HEK293 (cell line): ENCODE data around the gene CCNG1.

Experiments
- CTCF ChIA-PET: fragments of 350-600 bp; formaldehyde crosslinking; extraction: SDS; loops from one replicate; lab custom pipeline; 2021; ENCODE audit warnings: antibody characterized with exemption; lab: Yijun Ruan, JAX
- POLR2A ChIA-PET: fragments of 300-600 bp; formaldehyde crosslinking; extraction: SDS; loops from one replicate; lab custom pipeline; 2020; ENCODE audit warnings: antibody characterized with exemption, inconsistent platforms; lab: Yijun Ruan, JAX
- H3K27ac ChIP-seq: fragments of 200-500 bp; sonication (Bioruptor generic); 2 replicates; pipeline ENCODE4 v1.5.1; 2014; ENCODE audit warnings: low read depth, low read length, control low read depth, inconsistent platforms; ENCODE audit errors: extremely low read depth
- H3K36me3 ChIP-seq, 2 experiments: fragments of 200-500 bp in 1 of 2; sonication (Bioruptor generic) in 1 of 2; 1 replicate in 1 of 2; 2 replicates in 1 of 2; pipeline ENCODE4 v1.5.1; 2014 to 2017; ENCODE audit warnings: inconsistent platforms in 2 of 2, low read length in 2 of 2; ENCODE audit not compliant: control insufficient read depth in 2 of 2, insufficient read depth in 1 of 2
- H3K4me1 ChIP-seq: fragments of 200-500 bp; sonication (Bioruptor generic); 2 replicates; pipeline ENCODE4 v1.5.1; 2014; ENCODE audit warnings: mild to moderate bottlenecking, low read length, inconsistent platforms; ENCODE audit not compliant: control insufficient read depth, insufficient read depth
- H3K4me3 ChIP-seq: 2 replicates; pipeline ENCODE4 v1.5.1; 2011; ENCODE audit warnings: low read depth, mild to moderate bottlenecking, control low read depth, low read length, moderate library complexity
- H3K9me3 ChIP-seq: fragments of 200-500 bp; sonication (Bioruptor generic); 2 replicates; pipeline ENCODE4 v1.5.1; 2014; ENCODE audit warnings: low read depth, low read length, inconsistent platforms; ENCODE audit not compliant: control insufficient read depth, insufficient read depth
- GLI2 ChIP-seq: fragments of 450-650 bp; formaldehyde crosslinking; IDR thresholded peaks from 2 replicates; pipeline ENCODE4; 2017; ENCODE audit warnings: missing biosample characterization, missing genetic modification characterization, low read depth, borderline replicate concordance
- KLF8 ChIP-seq: fragments of 450-650 bp; formaldehyde crosslinking; IDR thresholded peaks from 2 replicates; pipeline ENCODE4 v1.5.1; 2016; ENCODE audit warnings: missing biosample characterization, missing genetic modification characterization
- REPIN1 ChIP-seq: fragments of 450-650 bp; formaldehyde crosslinking; IDR thresholded peaks from 2 replicates; pipeline ENCODE4 v1.5.1; 2017; ENCODE audit warnings: missing biosample characterization, missing genetic modification characterization, low read depth
- SCRT1 ChIP-seq: fragments of 450-650 bp; formaldehyde crosslinking; IDR thresholded peaks from 2 replicates; pipeline ENCODE4 v1.5.1; 2016; ENCODE audit warnings: missing biosample characterization, missing genetic modification characterization, borderline replicate concordance
- TRIM28 ChIP-seq: IDR thresholded peaks from 2 replicates; pipeline ENCODE4 v1.6.1; 2011; ENCODE audit warnings: low read length, control low read depth, borderline replicate concordance
- ZFP37 ChIP-seq: fragments of 450-650 bp; formaldehyde crosslinking; IDR thresholded peaks from 2 replicates; pipeline ENCODE4 v1.5.1; 2016; ENCODE audit warnings: missing biosample characterization, missing genetic modification characterization
- ZNF10 ChIP-seq: fragments of 450-650 bp; formaldehyde crosslinking; IDR thresholded peaks from 2 replicates; pipeline ENCODE4 v1.5.1; 2017; ENCODE audit warnings: missing biosample characterization, missing genetic modification characterization
- ZNF248 ChIP-seq: fragments of 450-650 bp; formaldehyde crosslinking; IDR thresholded peaks from 2 replicates; pipeline ENCODE4 v1.5.1; 2017; ENCODE audit warnings: missing biosample characterization, missing genetic modification characterization
- ZNF26 ChIP-seq: fragments of 450-650 bp; formaldehyde crosslinking; IDR thresholded peaks from 2 replicates; pipeline ENCODE4 v1.5.1; 2016; ENCODE audit warnings: missing biosample characterization, missing genetic modification characterization
- ZNF433 ChIP-seq: fragments of 450-650 bp; formaldehyde crosslinking; IDR thresholded peaks from 2 replicates; pipeline ENCODE4 v1.5.1; 2016; ENCODE audit warnings: missing biosample characterization, missing genetic modification characterization, low read depth
- ZNF48 ChIP-seq: fragments of 450-650 bp; formaldehyde crosslinking; IDR thresholded peaks from 2 replicates; pipeline ENCODE4 v1.5.1; 2016; ENCODE audit warnings: missing biosample characterization, missing genetic modification characterization
- ZNF530 ChIP-seq: fragments of 450-650 bp; formaldehyde crosslinking; IDR thresholded peaks from 2 replicates; pipeline ENCODE4 v1.5.1; 2016; ENCODE audit warnings: low read depth, missing biosample characterization, missing genetic modification characterization
- TF ChIP-seq, protein P1 (sequence below): fragments of 450-650 bp; formaldehyde crosslinking; IDR thresholded peaks from 2 replicates; pipeline ENCODE4 v1.5.1; 2016; ENCODE audit warnings: missing biosample characterization, missing genetic modification characterization
- TF ChIP-seq, protein P2 (sequence below): fragments of 450-650 bp; formaldehyde crosslinking; IDR thresholded peaks from 2 replicates; pipeline ENCODE4 v1.5.1; 2016; ENCODE audit warnings: missing biosample characterization, missing genetic modification characterization
- TF ChIP-seq, protein P3 (sequence below): fragments of 450-650 bp; formaldehyde crosslinking; IDR thresholded peaks from 2 replicates; pipeline ENCODE4 v1.5.1; 2016; ENCODE audit warnings: missing biosample characterization, missing genetic modification characterization

Gene CCNG1

GRCh38 chr5:163456029-163456589 lies 18.7 kb downstream of the CCNG1 start:
- TF ChIP-seq ZFP37 (tag by site-specific recombination) (no peak), ZNF26 (tag by site-specific recombination) (no peak), SCRT1 (no peak), ZNF48 (tag by site-specific recombination) (no peak), TRIM28 (no peak), ZNF248 (tag by site-specific recombination) (no peak)
- TF ChIP-seq, protein P1, sequence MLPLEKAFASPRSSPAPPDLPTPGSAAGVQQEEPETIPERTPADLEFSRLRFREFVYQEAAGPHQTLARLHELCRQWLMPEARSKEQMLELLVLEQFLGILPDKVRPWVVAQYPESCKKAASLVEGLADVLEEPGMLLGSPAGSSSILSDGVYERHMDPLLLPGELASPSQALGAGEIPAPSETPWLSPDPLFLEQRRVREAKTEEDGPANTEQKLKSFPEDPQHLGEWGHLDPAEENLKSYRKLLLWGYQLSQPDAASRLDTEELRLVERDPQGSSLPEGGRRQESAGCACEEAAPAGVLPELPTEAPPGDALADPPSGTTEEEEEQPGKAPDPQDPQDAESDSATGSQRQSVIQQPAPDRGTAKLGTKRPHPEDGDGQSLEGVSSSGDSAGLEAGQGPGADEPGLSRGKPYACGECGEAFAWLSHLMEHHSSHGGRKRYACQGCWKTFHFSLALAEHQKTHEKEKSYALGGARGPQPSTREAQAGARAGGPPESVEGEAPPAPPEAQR = no peak
- TF ChIP-seq, protein P2, sequence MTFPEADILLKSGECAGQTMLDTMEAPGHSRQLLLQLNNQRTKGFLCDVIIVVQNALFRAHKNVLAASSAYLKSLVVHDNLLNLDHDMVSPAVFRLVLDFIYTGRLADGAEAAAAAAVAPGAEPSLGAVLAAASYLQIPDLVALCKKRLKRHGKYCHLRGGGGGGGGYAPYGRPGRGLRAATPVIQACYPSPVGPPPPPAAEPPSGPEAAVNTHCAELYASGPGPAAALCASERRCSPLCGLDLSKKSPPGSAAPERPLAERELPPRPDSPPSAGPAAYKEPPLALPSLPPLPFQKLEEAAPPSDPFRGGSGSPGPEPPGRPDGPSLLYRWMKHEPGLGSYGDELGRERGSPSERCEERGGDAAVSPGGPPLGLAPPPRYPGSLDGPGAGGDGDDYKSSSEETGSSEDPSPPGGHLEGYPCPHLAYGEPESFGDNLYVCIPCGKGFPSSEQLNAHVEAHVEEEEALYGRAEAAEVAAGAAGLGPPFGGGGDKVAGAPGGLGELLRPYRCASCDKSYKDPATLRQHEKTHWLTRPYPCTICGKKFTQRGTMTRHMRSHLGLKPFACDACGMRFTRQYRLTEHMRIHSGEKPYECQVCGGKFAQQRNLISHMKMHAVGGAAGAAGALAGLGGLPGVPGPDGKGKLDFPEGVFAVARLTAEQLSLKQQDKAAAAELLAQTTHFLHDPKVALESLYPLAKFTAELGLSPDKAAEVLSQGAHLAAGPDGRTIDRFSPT (tag by site-specific recombination) = no peak
- TF ChIP-seq, protein P3, sequence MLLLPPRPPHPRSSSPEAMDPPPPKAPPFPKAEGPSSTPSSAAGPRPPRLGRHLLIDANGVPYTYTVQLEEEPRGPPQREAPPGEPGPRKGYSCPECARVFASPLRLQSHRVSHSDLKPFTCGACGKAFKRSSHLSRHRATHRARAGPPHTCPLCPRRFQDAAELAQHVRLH (tag by site-specific recombination) = no peak
- ChIA-PET POLR2A (no interaction called here), CTCF (interaction anchor here (0.5 kb wide), 1 partner anchor 9 kb away, joined by 6 read pairs; no protein-coding TSS in a partner anchor)
- Histone ChIP-seq H3K4me3 (no peak overlapping the region), H3K9me3 (no peaks in the 10 kb centered on the region), H3K27ac (no peak overlapping the region), H3K36me3 (peaks cover 42 to 48% of the 10 kb centered on the region in 2 experiments), H3K4me1 (peaks cover 7% of the 10 kb centered on the region)

- TF ChIP-seq ZNF530 (tag by site-specific recombination) (no peak), ZNF248 (tag by site-specific recombination) (no peak), REPIN1 (tag by site-specific recombination) (no peak), ZNF433 (no peak), GLI2 (no peak)
- ChIA-PET POLR2A (interaction anchor here (5.4 kb wide), 1 partner anchor 16 kb away, joined by 166 read pairs; the partner anchor contains the start of gene CCNG1), CTCF (no interaction called here)
- peaks cover 37 to 41% of the 10 kb centered on the region in 2 experiments for H3K36me3 ChIP-seq
- no peak overlapping the region for H3K27ac ChIP-seq
- H3K4me1 ChIP-seq = peaks cover 7% of the 10 kb centered on the region
- H3K4me3 ChIP-seq = no peak overlapping the region
- no peaks in the 10 kb centered on the region for H3K9me3 ChIP-seq
These were observed 19.4 kb downstream of the CCNG1 start for GRCh38 chr5:163456840-163457239.

DNA sequence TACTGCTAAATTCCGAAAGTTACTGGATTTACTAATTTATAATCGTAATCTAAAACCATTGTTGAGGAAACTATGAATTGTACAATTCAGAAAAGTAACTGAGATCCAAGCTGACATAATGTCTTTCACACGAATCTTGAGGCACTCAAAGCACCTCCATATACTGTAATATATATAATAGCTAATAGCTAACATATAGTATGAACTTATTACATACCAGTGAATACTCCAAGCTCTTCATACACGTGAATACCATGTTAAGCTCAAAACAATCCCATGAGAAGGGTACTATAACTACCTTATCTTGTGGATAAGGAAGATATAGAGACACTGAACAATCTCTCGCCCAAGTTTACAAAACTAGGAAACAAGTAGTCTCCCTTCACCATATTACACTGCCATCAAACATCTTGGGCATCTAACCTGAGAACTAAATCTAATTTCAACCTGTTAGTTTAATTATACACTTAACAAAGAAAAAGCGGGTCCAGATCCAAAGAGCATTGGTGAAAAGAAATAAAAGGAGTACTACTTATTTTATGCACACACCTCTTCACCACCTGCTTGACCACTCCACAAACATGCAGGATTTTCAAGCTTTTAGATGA lies 21.5 kb downstream of the CCNG1 start:
- peak overlapping the region; percentile 99; the same call in 1 of the 2 replicates for H3K27ac ChIP-seq
- ChIA-PET POLR2A (interaction anchor here (2.3 to 5.4 kb wide), 4 partner anchors 9 to 51 kb away, joined by 6 to 166 read pairs (median 32); partner anchors contain the start of genes CCNG1 and MAT2B), CTCF (interaction anchor here (0.6 to 2.2 kb wide), 3 partner anchors 15 to 38 kb away, joined by 3 to 8 read pairs (median 4); no protein-coding TSS in a partner anchor)
- peak overlapping the region; percentile 84 for H3K4me3 ChIP-seq
- H3K4me1 ChIP-seq = peaks cover 10% of the 10 kb centered on the region
- TF ChIP-seq KLF8 = no peak
- TF ChIP-seq ZNF10 = 0 out of 2 replicates have a peak, but pooled peaks have one; percentile 39
- H3K9me3 ChIP-seq = no peaks in the 10 kb centered on the region
- H3K36me3 ChIP-seq = peaks cover 24 to 31% of the 10 kb centered on the region in 2 experiments
